Astrocyte (in vitro differentiated cells and primary cell): ENCODE data around the gene COQ5.

Source experiments
- EZH2 ChIP-seq: IDR thresholded peaks from 2 replicates; pipeline ENCODE4 v1.6.1; 2012; ENCODE audit warnings: mild to moderate bottlenecking, low read length, inconsistent platforms; ENCODE audit not compliant: insufficient read depth
- TF ChIP-seq, protein P1 (sequence below): IDR thresholded peaks from 2 replicates; pipeline ENCODE4 v1.5.1; 2011; ENCODE audit warnings: low read depth, mild to moderate bottlenecking, inconsistent platforms, low read length, moderate library complexity; ENCODE audit not compliant: insufficient read depth

DNA sequence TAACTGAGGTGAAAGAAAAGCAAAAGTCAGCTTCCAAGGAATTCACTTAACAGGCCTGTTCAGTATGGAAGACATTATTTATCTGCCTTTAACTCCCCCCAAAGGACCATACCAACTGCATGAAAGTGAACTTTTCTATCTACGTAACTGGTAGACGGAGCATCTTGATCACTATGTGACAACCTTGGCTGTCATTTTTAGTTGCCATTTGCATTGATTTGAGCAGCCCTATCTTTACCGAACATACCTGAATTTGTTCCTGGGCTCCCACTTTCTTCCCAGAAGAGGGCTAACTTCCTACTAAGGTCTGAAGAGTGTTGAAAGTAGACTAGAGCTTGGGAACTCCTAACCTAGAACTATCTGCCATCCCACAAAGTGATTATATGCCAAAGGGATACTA lies 68.8 kb downstream of the COQ5 start:
- TF ChIP-seq, protein P1, sequence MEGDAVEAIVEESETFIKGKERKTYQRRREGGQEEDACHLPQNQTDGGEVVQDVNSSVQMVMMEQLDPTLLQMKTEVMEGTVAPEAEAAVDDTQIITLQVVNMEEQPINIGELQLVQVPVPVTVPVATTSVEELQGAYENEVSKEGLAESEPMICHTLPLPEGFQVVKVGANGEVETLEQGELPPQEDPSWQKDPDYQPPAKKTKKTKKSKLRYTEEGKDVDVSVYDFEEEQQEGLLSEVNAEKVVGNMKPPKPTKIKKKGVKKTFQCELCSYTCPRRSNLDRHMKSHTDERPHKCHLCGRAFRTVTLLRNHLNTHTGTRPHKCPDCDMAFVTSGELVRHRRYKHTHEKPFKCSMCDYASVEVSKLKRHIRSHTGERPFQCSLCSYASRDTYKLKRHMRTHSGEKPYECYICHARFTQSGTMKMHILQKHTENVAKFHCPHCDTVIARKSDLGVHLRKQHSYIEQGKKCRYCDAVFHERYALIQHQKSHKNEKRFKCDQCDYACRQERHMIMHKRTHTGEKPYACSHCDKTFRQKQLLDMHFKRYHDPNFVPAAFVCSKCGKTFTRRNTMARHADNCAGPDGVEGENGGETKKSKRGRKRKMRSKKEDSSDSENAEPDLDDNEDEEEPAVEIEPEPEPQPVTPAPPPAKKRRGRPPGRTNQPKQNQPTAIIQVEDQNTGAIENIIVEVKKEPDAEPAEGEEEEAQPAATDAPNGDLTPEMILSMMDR = no peak
- no peak for TF ChIP-seq EZH2
